Measurements from ENCODE around the gene NUTM1.

DNA sequence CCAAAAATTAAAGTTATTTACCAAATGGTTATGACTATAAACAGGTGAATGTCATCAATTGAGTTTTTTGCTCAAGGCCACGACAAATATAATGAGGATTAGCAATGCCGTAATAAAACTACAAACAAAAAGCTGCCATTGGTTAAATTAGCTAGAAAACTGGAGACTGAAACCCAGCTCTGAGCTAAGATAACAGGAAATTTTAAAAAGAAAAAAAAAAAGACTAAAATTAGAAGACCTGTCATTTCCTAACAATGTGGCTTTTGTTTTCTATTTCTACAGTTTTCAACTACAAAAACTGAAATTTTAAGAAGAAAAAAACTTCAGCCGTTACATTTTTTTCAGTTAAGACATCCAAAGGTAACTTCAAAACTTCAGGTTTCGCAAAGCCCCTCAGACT is 15.2 kb upstream of the NUTM1 start:
- TF ChIP-seq, protein P1, sequence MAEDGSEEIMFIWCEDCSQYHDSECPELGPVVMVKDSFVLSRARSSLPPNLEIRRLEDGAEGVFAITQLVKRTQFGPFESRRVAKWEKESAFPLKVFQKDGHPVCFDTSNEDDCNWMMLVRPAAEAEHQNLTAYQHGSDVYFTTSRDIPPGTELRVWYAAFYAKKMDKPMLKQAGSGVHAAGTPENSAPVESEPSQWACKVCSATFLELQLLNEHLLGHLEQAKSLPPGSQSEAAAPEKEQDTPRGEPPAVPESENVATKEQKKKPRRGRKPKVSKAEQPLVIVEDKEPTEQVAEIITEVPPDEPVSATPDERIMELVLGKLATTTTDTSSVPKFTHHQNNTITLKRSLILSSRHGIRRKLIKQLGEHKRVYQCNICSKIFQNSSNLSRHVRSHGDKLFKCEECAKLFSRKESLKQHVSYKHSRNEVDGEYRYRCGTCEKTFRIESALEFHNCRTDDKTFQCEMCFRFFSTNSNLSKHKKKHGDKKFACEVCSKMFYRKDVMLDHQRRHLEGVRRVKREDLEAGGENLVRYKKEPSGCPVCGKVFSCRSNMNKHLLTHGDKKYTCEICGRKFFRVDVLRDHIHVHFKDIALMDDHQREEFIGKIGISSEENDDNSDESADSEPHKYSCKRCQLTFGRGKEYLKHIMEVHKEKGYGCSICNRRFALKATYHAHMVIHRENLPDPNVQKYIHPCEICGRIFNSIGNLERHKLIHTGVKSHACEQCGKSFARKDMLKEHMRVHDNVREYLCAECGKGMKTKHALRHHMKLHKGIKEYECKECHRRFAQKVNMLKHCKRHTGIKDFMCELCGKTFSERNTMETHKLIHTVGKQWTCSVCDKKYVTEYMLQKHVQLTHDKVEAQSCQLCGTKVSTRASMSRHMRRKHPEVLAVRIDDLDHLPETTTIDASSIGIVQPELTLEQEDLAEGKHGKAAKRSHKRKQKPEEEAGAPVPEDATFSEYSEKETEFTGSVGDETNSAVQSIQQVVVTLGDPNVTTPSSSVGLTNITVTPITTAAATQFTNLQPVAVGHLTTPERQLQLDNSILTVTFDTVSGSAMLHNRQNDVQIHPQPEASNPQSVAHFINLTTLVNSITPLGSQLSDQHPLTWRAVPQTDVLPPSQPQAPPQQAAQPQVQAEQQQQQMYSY (CRISPR knock-in tag; IDR thresholded peaks at IDR 0.05) = no peak
- no peak for TF ChIP-seq RAD51 (IDR thresholded peaks at IDR 0.05; ENCODE audit: borderline replicate concordance)
- TF ChIP-seq, protein P2, sequence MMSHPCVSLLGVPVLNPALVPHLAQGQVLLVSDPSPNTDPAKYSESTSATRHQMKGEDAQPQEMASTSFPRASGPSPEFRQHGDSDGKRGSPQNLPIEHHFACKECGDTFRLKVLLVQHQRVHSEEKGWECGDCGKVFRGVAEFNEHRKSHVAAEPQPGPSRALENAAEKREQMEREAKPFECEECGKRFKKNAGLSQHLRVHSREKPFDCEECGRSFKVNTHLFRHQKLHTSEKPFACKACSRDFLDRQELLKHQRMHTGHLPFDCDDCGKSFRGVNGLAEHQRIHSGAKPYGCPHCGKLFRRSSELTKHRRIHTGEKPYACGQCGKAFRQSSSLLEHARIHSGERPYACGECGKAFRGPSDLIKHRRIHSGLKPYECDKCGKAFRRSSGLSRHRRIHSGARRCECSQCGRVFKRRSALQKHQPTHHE (CRISPR knock-in tag; IDR thresholded peaks at IDR 0.05; ENCODE audit: borderline replicate concordance) = no peak
- TF ChIP-seq ZBTB49 (CRISPR knock-in tag; IDR thresholded peaks at IDR 0.05; ENCODE audit: borderline replicate concordance) = no peak
- TF ChIP-seq HDAC6 (IDR thresholded peaks at IDR 0.05; ENCODE audit: low read depth, low read length) = no peak
- TF ChIP-seq ZFYVE20 (CRISPR knock-in tag; IDR thresholded peaks at IDR 0.05; ENCODE audit: borderline replicate concordance, low read depth) = no peak
- no peak for TF ChIP-seq POLR2A (IDR thresholded peaks at IDR 0.05; ENCODE audit: insufficient read depth in 1 of 2, low read depth in 2 of 2, low read length in 2 of 2)
- no peak for TF ChIP-seq EZH2 (conservative IDR thresholded peaks at IDR 0.05; ENCODE audit: low read depth, low read length)
- TF ChIP-seq POLR2AphosphoS5 (IDR thresholded peaks at IDR 0.05; ENCODE audit: low read depth, low read length) = no peak
- no peak for TF ChIP-seq RARG (CRISPR knock-in tag; IDR thresholded peaks at IDR 0.05; ENCODE audit: low read depth)
- no peak for TF ChIP-seq PATZ1 (CRISPR knock-in tag; IDR thresholded peaks at IDR 0.05)
- TF ChIP-seq, protein P3, sequence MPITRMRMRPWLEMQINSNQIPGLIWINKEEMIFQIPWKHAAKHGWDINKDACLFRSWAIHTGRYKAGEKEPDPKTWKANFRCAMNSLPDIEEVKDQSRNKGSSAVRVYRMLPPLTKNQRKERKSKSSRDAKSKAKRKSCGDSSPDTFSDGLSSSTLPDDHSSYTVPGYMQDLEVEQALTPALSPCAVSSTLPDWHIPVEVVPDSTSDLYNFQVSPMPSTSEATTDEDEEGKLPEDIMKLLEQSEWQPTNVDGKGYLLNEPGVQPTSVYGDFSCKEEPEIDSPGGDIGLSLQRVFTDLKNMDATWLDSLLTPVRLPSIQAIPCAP (CRISPR knock-in tag; IDR thresholded peaks at IDR 0.05; ENCODE audit: low read depth) = no peak
- no peak for TF ChIP-seq SMC3 (IDR thresholded peaks at IDR 0.05; ENCODE audit: low read length)
- TF ChIP-seq CTCF (CRISPR knock-in tag; IDR thresholded peaks at IDR 0.05) = no peak
